A673 (cell line): Measurements from ENCODE around the gene MYO18B.

ENCODE experiments used
- EZH2 ChIP-seq: fragments of 200-600 bp; sonication (generic); IDR thresholded peaks from 2 replicates; pipeline ENCODE4 v1.6.1; 2017; ENCODE audit warnings: borderline replicate concordance, low read depth, mild to moderate bottlenecking, mixed read lengths, antibody characterized with exemption, low read length; ENCODE audit not compliant: poor library complexity, severe bottlenecking
- TF ChIP-seq, protein P1 (sequence below): fragments of 300-800, 200-600 bp; sonication (generic); conservative IDR thresholded peaks from 2 replicates; pipeline ENCODE4 v1.5.1; 2017; ENCODE audit warnings: low read depth, mild to moderate bottlenecking, antibody characterized with exemption, low read length, moderate library complexity, mixed read lengths

DNA sequence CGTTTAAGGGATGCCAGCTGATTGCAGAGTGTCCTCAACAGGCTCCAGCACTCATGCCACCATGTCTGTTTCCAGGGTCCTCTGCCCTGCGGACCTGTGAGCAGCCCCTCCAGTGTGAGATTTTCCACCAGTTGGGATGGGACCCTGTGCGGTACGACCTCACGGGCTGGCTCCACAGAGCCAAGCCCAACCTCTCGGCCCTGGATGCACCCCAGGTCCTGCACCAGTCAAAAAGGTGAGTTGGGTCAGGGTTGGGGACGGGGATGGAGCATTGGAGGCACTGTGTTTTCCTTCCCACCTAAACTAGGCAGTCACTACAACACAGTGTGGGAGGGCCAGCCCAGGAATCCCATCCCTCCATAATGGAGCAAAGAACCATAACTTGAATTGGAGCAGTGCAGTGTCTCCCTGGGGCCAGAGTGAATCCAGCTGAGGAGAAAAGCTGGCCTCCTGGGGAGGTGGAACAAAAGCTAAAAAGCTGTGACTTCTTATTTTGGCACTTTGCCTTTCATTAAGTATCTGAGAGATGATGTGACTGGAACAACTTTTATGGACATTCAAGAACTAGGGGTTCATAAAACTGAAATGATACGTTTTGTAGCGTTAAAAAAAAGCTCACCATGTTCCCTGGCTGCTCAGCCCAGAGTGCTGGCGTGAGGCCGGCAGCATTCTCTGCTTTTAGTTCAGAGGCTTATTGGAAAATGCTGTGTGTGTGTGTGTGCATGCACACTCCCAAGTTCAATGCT lies 101.8 kb downstream of the MYO18B start:
- TF ChIP-seq, protein P1, sequence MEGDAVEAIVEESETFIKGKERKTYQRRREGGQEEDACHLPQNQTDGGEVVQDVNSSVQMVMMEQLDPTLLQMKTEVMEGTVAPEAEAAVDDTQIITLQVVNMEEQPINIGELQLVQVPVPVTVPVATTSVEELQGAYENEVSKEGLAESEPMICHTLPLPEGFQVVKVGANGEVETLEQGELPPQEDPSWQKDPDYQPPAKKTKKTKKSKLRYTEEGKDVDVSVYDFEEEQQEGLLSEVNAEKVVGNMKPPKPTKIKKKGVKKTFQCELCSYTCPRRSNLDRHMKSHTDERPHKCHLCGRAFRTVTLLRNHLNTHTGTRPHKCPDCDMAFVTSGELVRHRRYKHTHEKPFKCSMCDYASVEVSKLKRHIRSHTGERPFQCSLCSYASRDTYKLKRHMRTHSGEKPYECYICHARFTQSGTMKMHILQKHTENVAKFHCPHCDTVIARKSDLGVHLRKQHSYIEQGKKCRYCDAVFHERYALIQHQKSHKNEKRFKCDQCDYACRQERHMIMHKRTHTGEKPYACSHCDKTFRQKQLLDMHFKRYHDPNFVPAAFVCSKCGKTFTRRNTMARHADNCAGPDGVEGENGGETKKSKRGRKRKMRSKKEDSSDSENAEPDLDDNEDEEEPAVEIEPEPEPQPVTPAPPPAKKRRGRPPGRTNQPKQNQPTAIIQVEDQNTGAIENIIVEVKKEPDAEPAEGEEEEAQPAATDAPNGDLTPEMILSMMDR, result no peak
- TF ChIP-seq EZH2, result no peak
